HG02759 (cell line): ENCODE measurements around the gene LAMP5.
A peak's percentile ranks its signal among the peaks of the same experiment; 100 is the strongest.

Experiments used
- ATAC-seq: cut with Tn5 transposase; IDR thresholded peaks from one replicate; pipeline ENCODE4 v1.9.1; 2021; ENCODE audit warnings: mild to moderate bottlenecking, moderate library complexity; ENCODE audit not compliant: unreplicated experiment

LAMP5 gene

GRCh38 chr20:9499126-9499899, 15.1 kb upstream of the LAMP5 start:
- no peak for ATAC-seq

- peak; percentile 72 for ATAC-seq
Observed at GRCh38 chr20:9500121-9500520, 14.3 kb upstream of the LAMP5 start.

GRCh38 chr20:9501473-9501872, 12.9 kb upstream of the LAMP5 start:
- no peak for ATAC-seq

- no peak for ATAC-seq
Observed at GRCh38 chr20:9503526-9504245, 10.7 kb upstream of the LAMP5 start.

GRCh38 chr20:9506280-9506821, 8.0 kb upstream of the LAMP5 start:
- ATAC-seq: no peak

- no peak for ATAC-seq
Observed at GRCh38 chr20:9506964-9507369, 7.4 kb upstream of the LAMP5 start.

GRCh38 chr20:9507544-9508239, 6.7 kb upstream of the LAMP5 start:
- ATAC-seq: no peak

- no peak for ATAC-seq
Observed at GRCh38 chr20:9508240-9508661, 6.1 kb upstream of the LAMP5 start.

- ATAC-seq: no peak
Observed at GRCh38 chr20:9508696-9509178, 5.7 kb upstream of the LAMP5 start.

GRCh38 chr20:9509246-9509645, 5.1 kb upstream of the LAMP5 start:
- ATAC-seq: no peak

- ATAC-seq: peak; percentile 52
Observed at GRCh38 chr20:9510911-9511310, 3.5 kb upstream of the LAMP5 start.

- ATAC-seq: no peak
Observed at GRCh38 chr20:9514072-9514460, 324 bp upstream of the LAMP5 start.

- no peak for ATAC-seq
Observed at GRCh38 chr20:9515214-9515585, 810 bp downstream of the LAMP5 start.

GRCh38 chr20:9515741-9516233, 1.4 kb downstream of the LAMP5 start:
- ATAC-seq: peak; percentile 9

- ATAC-seq: peak; percentile 45
Observed at GRCh38 chr20:9516234-9516871, 2.0 kb downstream of the LAMP5 start.

GRCh38 chr20:9517297-9518162, 3.1 kb downstream of the LAMP5 start:
- no peak for ATAC-seq

- ATAC-seq: no peak
Observed at GRCh38 chr20:9518576-9519175, 4.3 kb downstream of the LAMP5 start.

- ATAC-seq: no peak
Observed at GRCh38 chr20:9520086-9520485, 5.7 kb downstream of the LAMP5 start.

- no peak for ATAC-seq
Observed at GRCh38 chr20:9523636-9524035, 9.2 kb downstream of the LAMP5 start.
